Immature natural killer cell (primary cell): Measurements from ENCODE around the gene SIDT2. TPM values are rescaled to one million over a fixed set of nuclear protein-coding genes. Genes with fewer than 3 reads are reported as not detected.
"Not testable (repeated sequence)": the region's sequence is repeated elsewhere in the genome, so short reads cannot be mapped to it uniquely, and the experiment has no call there.

ENCODE experiments used
- DNase-seq, 3 donors: peaks; one replicate each; pipeline ENCODE4 v3.0.0; 2022; ENCODE audit warnings: mixed read lengths in 1 of 3
- H3K27ac Mint-ChIP-seq, 6 donors: one replicate each; pipeline ENCODE4 v1.8.0; 2020; ENCODE audit warnings: mixed read lengths in 6 of 6, mild to moderate bottlenecking in 5 of 6, inconsistent platforms in 4 of 6, moderate library complexity in 3 of 6
- H3K27me3 Mint-ChIP-seq, 3 donors: one replicate each; pipeline ENCODE4 v1.8.0; 2020 to 2021; ENCODE audit warnings: low read depth in 3 of 3, mild to moderate bottlenecking in 3 of 3, mixed read lengths in 3 of 3, moderate library complexity in 3 of 3, inconsistent platforms in 1 of 3
- H3K36me3 Mint-ChIP-seq, 3 donors: one replicate each; pipeline ENCODE4 v1.8.0; 2020; ENCODE audit warnings: mixed read lengths in 3 of 3, inconsistent platforms in 2 of 3, mild to moderate bottlenecking in 2 of 3
- H3K4me1 Mint-ChIP-seq, 2 donors: one replicate each; pipeline ENCODE4 v1.8.0; 2020; ENCODE audit warnings: inconsistent platforms in 2 of 2, mild to moderate bottlenecking in 2 of 2, mixed read lengths in 2 of 2, moderate library complexity in 1 of 2
- H3K4me3 Mint-ChIP-seq, 5 donors: one replicate each; pipeline ENCODE4 v1.8.0; 2020; ENCODE audit warnings: mild to moderate bottlenecking in 5 of 5, mixed read lengths in 5 of 5, inconsistent platforms in 3 of 5, moderate library complexity in 3 of 5
- H3K9me3 Mint-ChIP-seq, 6 donors: one replicate each; pipeline ENCODE4 v1.8.0; 2020; ENCODE audit warnings: mild to moderate bottlenecking in 6 of 6, mixed read lengths in 6 of 6, inconsistent platforms in 4 of 6, moderate library complexity in 3 of 6
- polyA plus RNA-seq, 3 donors: library from polyadenylated mRNA; unstranded; fragments of 300-500 nt; fragmentation: Illumina TruSeq; gene quantifications; one replicate each; pipeline ENCODE4 v1.2.3, GENCODE V29; 2021

Gene SIDT2
- polyA plus RNA-seq, 3 donors from 2014 or later = 1.6 to 4.7 (median 1.7) TPM

GRCh38 chr11:117206111-117206510 is 27.6 kb downstream of the SIDT2 start:
- not testable (repeated sequence) for H3K9me3 Mint-ChIP-seq, H3K4me1 Mint-ChIP-seq, DNase-seq, H3K4me3 Mint-ChIP-seq, H3K27me3 Mint-ChIP-seq
- peak overlapping the region in 1 of 6 donors; percentile 34 for H3K27ac Mint-ChIP-seq
- peaks cover 3 to 16% (median 3%) of the 10 kb centered on the region in 3 donors for H3K36me3 Mint-ChIP-seq

GRCh38 chr11:117206859-117207258 is 28.3 kb downstream of the SIDT2 start:
- not testable (repeated sequence) for H3K9me3 Mint-ChIP-seq, H3K27me3 Mint-ChIP-seq, H3K27ac Mint-ChIP-seq, H3K4me3 Mint-ChIP-seq, DNase-seq, H3K4me1 Mint-ChIP-seq
- H3K36me3 Mint-ChIP-seq = peaks cover 3 to 20% (median 8%) of the 10 kb centered on the region in 3 donors

- peaks cover 3 to 20% (median 9%) of the 10 kb centered on the region in 3 donors for H3K36me3 Mint-ChIP-seq
- not testable (repeated sequence) for H3K4me1 Mint-ChIP-seq, H3K4me3 Mint-ChIP-seq, H3K9me3 Mint-ChIP-seq, H3K27me3 Mint-ChIP-seq, H3K27ac Mint-ChIP-seq, DNase-seq
Observed at GRCh38 chr11:117207481-117207880, 28.9 kb downstream of the SIDT2 start.

- not testable (repeated sequence) for H3K4me3 Mint-ChIP-seq, H3K27me3 Mint-ChIP-seq, H3K4me1 Mint-ChIP-seq, H3K9me3 Mint-ChIP-seq, DNase-seq, H3K27ac Mint-ChIP-seq
- H3K36me3 Mint-ChIP-seq = peaks cover 10 to 28% (median 18%) of the 10 kb centered on the region in 3 donors
Observed at GRCh38 chr11:117208710-117209109, 30.2 kb downstream of the SIDT2 start.

GRCh38 chr11:117209351-117210125 is 31.0 kb downstream of the SIDT2 start:
- not testable (repeated sequence) for H3K27me3 Mint-ChIP-seq, H3K9me3 Mint-ChIP-seq, H3K4me3 Mint-ChIP-seq, DNase-seq, H3K4me1 Mint-ChIP-seq
- peaks cover 15 to 30% (median 23%) of the 10 kb centered on the region in 3 donors for H3K36me3 Mint-ChIP-seq
- peak overlapping the region in 3 of 6 donors; percentile 43 to 57 (median 48) for H3K27ac Mint-ChIP-seq

GRCh38 chr11:117210620-117211019 is 32.1 kb downstream of the SIDT2 start:
- Mint-ChIP-seq H3K36me3 (peaks cover 16 to 28% (median 27%) of the 10 kb centered on the region in 3 donors), H3K4me3 (no peak overlapping the region), H3K4me1 (peaks cover 0 to 6% of the 10 kb centered on the region in 2 donors), H3K27ac (peak overlapping the region in 1 of 6 donors; percentile 69), H3K9me3 (no peaks in the 10 kb centered on the region), H3K27me3 (peaks cover 0 to 6% (median 0%) of the 10 kb centered on the region in 3 donors)
- DNase-seq = no peak

GRCh38 chr11:117212697-117213355 is 34.3 kb downstream of the SIDT2 start:
- H3K4me3 Mint-ChIP-seq = no peak overlapping the region
- no peaks in the 10 kb centered on the region for H3K9me3 Mint-ChIP-seq
- H3K4me1 Mint-ChIP-seq = peaks cover under 1 to 6% of the 10 kb centered on the region in 2 donors
- DNase-seq = no peak
- H3K36me3 Mint-ChIP-seq = peaks cover 16 to 39% (median 27%) of the 10 kb centered on the region in 3 donors
- H3K27ac Mint-ChIP-seq = peak overlapping the region in 1 of 6 donors; percentile 2
- H3K27me3 Mint-ChIP-seq = peaks cover 0 to 6% (median 0%) of the 10 kb centered on the region in 3 donors

- no peak for DNase-seq
- Mint-ChIP-seq H3K36me3 (peaks cover 20 to 55% (median 34%) of the 10 kb centered on the region in 3 donors), H3K9me3 (no peaks in the 10 kb centered on the region), H3K4me1 (peaks cover 2 to 6% of the 10 kb centered on the region in 2 donors), H3K4me3 (no peak overlapping the region), H3K27ac (peak overlapping the region in 3 of 6 donors; percentile 15 to 75 (median 25)), H3K27me3 (peaks cover 0 to 3% (median 3%) of the 10 kb centered on the region in 3 donors)
Observed at GRCh38 chr11:117214404-117215110, 36.0 kb downstream of the SIDT2 start.

GRCh38 chr11:117217141-117218084 is 38.9 kb downstream of the SIDT2 start:
- Mint-ChIP-seq H3K4me3 (no peak overlapping the region), H3K27ac (peak overlapping the region in 4 of 6 donors; percentile 21 to 59 (median 56)), H3K9me3 (no peaks in the 10 kb centered on the region), H3K4me1 (peaks cover 0 to 4% of the 10 kb centered on the region in 2 donors), H3K27me3 (peaks cover 0 to 3% (median 3%) of the 10 kb centered on the region in 3 donors), H3K36me3 (peaks cover 24 to 61% (median 35%) of the 10 kb centered on the region in 3 donors)
- no peak for DNase-seq

- Mint-ChIP-seq H3K9me3 (no peaks in the 10 kb centered on the region), H3K27ac (peak overlapping the region in 2 of 6 donors; percentile 55 to 57), H3K36me3 (peaks cover 20 to 56% (median 31%) of the 10 kb centered on the region in 3 donors), H3K4me3 (no peak overlapping the region), H3K27me3 (peaks cover 0 to 3% (median 0%) of the 10 kb centered on the region in 3 donors), H3K4me1 (peaks cover 0 to 4% of the 10 kb centered on the region in 2 donors)
- DNase-seq = no peak
Observed at GRCh38 chr11:117218133-117218915, 39.8 kb downstream of the SIDT2 start.

- Mint-ChIP-seq H3K27me3 (peaks cover 0 to 3% (median 0%) of the 10 kb centered on the region in 3 donors), H3K4me1 (peaks cover 0 to 4% of the 10 kb centered on the region in 2 donors), H3K36me3 (peaks cover 17 to 55% (median 27%) of the 10 kb centered on the region in 3 donors), H3K9me3 (no peaks in the 10 kb centered on the region), H3K27ac (no peak overlapping the region), H3K4me3 (no peak overlapping the region)
- DNase-seq = no peak
Observed at GRCh38 chr11:117219001-117219400, 40.5 kb downstream of the SIDT2 start.

- Mint-ChIP-seq H3K4me3 (no peak overlapping the region), H3K27ac (peak overlapping the region in 2 of 6 donors; percentile 55 to 80), H3K4me1 (peaks cover 0 to 7% of the 10 kb centered on the region in 2 donors), H3K27me3 (peaks cover 0 to 3% (median 0%) of the 10 kb centered on the region in 3 donors), H3K36me3 (peaks cover 12 to 53% (median 22%) of the 10 kb centered on the region in 3 donors), H3K9me3 (no peaks in the 10 kb centered on the region)
- no peak for DNase-seq
Observed at GRCh38 chr11:117219455-117219854, 40.9 kb downstream of the SIDT2 start.
